GM12891 (cell line): Measurements from ENCODE around the gene ZNRF1.

ENCODE experiments used
- POLR2A ChIP-seq: IDR thresholded peaks from 2 replicates; pipeline ENCODE4 v1.6.1; 2011; ENCODE audit warnings: low read depth, low read length, control low read depth
- POLR2AphosphoS5 ChIP-seq: IDR thresholded peaks from 2 replicates; pipeline ENCODE4 v1.6.1; 2011; ENCODE audit warnings: low read depth, low read length, control low read depth

DNA sequence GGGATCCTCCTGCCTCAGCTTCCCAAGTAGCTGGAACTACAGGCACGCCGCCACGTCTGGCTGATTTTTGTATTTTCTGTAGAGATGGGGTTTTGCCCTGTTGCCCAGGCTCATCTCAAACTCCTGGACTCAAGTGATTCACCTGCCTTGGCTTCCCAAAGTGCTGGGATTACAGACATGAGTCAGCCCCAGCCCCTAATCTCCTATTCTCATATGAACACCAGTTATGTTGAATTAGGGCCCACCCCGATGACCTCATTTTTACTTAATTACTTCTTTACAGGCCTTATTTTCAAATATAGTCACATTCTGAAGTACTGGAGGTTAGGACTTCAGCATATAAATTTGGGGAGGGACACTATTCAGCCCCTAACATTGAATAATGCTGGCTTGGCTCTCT is 49.2 kb downstream of the ZNRF1 start:
- TF ChIP-seq POLR2AphosphoS5 (no peak), POLR2A (no peak)
